ENCODE data around the gene RAB30.

- TF ChIP-seq, protein P1, sequence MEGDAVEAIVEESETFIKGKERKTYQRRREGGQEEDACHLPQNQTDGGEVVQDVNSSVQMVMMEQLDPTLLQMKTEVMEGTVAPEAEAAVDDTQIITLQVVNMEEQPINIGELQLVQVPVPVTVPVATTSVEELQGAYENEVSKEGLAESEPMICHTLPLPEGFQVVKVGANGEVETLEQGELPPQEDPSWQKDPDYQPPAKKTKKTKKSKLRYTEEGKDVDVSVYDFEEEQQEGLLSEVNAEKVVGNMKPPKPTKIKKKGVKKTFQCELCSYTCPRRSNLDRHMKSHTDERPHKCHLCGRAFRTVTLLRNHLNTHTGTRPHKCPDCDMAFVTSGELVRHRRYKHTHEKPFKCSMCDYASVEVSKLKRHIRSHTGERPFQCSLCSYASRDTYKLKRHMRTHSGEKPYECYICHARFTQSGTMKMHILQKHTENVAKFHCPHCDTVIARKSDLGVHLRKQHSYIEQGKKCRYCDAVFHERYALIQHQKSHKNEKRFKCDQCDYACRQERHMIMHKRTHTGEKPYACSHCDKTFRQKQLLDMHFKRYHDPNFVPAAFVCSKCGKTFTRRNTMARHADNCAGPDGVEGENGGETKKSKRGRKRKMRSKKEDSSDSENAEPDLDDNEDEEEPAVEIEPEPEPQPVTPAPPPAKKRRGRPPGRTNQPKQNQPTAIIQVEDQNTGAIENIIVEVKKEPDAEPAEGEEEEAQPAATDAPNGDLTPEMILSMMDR (IDR thresholded peaks at IDR 0.05) = no peak
- no peak for TF ChIP-seq POLR2A (IDR thresholded peaks at IDR 0.05)
These were observed 25.9 kb upstream of the RAB30 start for GRCh38 chr11:83097429-83098075.

Data from gastroesophageal sphincter (tissue), 3 donors.